HG03175 (cell line): Measurements from ENCODE around the gene NPY5R.

ENCODE experiments used
- ATAC-seq: cut with Tn5 transposase; IDR thresholded peaks from one replicate; pipeline ENCODE4 v1.9.1; 2021; ENCODE audit warnings: mild to moderate bottlenecking, moderate library complexity; ENCODE audit not compliant: unreplicated experiment

The NPY5R gene

DNA sequence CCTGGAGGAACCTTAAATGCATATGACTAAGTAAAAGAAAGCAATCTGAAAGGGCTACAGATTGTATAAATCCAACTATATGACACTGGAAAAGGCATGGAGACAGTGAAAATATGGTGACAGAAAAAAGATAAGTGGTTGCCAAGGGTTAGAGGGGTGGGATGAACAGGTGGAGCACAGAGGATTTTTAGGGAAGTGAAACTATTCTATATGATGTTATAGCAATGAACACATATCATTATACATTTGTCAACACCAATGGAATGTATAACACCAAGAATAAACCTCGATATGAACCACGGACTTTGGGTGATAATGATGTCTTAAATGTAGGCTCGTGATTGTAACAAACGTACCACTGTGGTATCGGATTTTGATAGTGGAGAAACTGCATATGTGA lies 40.7 kb downstream of the NPY5R start:
- ATAC-seq, result peak; percentile 60

GRCh38 chr4:163384926-163385325 lies 41.2 kb downstream of the NPY5R start:
- ATAC-seq, result no peak

GRCh38 chr4:163385466-163385865 lies 41.8 kb downstream of the NPY5R start:
- no peak for ATAC-seq

DNA sequence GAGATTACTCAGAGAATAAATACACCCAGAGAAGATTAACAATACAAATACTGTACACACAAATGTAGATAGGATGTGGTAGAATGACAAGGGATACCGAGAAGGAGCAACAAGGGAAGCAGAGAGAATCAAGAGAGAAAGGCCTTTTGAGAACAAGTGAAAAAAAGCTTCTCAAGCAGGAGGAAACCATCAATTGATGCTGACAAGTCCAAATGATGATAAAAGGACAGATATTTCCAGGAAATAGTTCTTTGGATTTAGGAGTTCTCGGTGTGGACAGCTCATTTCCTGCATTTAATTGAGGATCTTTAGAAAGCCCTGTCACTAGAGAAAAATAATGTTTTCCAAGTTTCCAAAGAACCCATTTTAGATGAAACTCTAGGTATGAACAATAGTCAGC lies 48.1 kb downstream of the NPY5R start:
- ATAC-seq, result no peak

DNA sequence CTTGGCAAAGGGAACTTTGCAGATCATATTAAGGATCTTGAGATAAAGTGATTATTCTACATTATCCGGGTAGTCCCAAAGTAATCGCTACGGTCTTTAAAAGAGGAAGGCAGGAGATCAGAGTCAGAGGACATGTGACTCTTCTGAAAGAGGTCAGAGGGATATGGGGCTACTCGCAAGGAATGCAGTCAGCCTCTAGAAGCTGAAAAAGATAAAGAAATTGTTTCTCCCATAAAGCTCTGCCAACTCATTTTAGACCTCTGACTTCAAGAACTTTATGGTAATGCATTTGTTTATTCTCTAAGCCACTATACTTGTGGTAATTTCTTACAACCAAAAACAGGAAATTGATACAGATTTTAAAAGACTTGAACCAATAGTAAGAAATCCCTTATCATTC lies 48.6 kb downstream of the NPY5R start:
- ATAC-seq, result no peak

- no peak for ATAC-seq
Observed at GRCh38 chr4:163393471-163393870, 49.8 kb downstream of the NPY5R start.

DNA sequence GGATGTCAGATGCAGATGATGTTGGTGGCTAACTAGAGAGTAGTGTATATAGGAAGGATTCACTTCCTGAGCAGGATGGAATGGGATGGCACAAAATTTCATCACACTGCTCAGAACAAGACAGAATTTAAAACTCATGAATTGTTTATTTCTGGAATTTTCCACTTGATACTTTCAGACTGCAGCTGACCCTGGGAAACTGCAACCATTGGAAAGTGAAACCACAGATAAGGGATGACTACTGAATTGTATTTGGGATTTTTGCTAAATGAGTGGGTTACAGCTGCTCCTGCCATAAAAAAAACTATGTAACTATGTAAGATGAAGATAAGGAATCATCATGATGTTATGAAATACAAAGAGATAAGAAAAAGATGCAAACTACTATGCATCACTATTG lies 51.4 kb downstream of the NPY5R start:
- no peak for ATAC-seq

GRCh38 chr4:163395758-163396157 lies 52.1 kb downstream of the NPY5R start:
- no peak for ATAC-seq

- no peak for ATAC-seq
Observed at GRCh38 chr4:163398238-163398637, 54.5 kb downstream of the NPY5R start.

- ATAC-seq, result no peak
Observed at GRCh38 chr4:163400911-163401310, 57.2 kb downstream of the NPY5R start.
